GM13977 (cell line): ENCODE data around the gene CTRB2.
"Not testable (repeated sequence)": the region's sequence is repeated elsewhere in the genome, so short reads cannot be mapped to it uniquely, and the experiment has no call there.

ENCODE experiments used
- DNase-seq: peaks from one replicate; pipeline ENCODE4 v3.0.0; 2012; ENCODE audit warnings: low spot score
- CTCF ChIP-seq: IDR thresholded peaks from 2 replicates; pipeline ENCODE4 v1.5.1; 2012; ENCODE audit warnings: mild to moderate bottlenecking, control low read depth; ENCODE audit not compliant: insufficient read depth; ENCODE audit errors: extremely low read depth, missing control alignments
- in situ Hi-C: fragments of 300-500 bp; cut with MboI; formaldehyde crosslinking; loops from one replicate; pipeline ENCODE4 v1.12.0; 2022; ENCODE audit warnings: low sequenced_read_pairs, low pct_unique_long_range_greater_than_20kb, mixed read lengths, inconsistent platforms; ENCODE audit not compliant: unreplicated experiment

Gene CTRB2

GRCh38 chr16:75226550-75227360 is 19.8 kb upstream of the CTRB2 start:
- no peak for DNase-seq
- no peak for TF ChIP-seq CTCF
- in situ Hi-C loops = no loop called here

- TF ChIP-seq CTCF = no peak
- in situ Hi-C loops = no loop called here
- no peak for DNase-seq
Observed at GRCh38 chr16:75225678-75226515, 18.9 kb upstream of the CTRB2 start.

- no peak for TF ChIP-seq CTCF
- no peak for DNase-seq
- in situ Hi-C loops = no loop called here
Observed at GRCh38 chr16:75225092-75225491, 18.1 kb upstream of the CTRB2 start.

- DNase-seq = no peak
- in situ Hi-C loops = loop anchor here (25.0 kb wide), 1 partner anchor 538 kb away; no protein-coding TSS in a partner anchor
- TF ChIP-seq CTCF = no peak
Observed at GRCh38 chr16:75224306-75225082, 17.5 kb upstream of the CTRB2 start.

- in situ Hi-C loops = loop anchor here (25.0 kb wide), 1 partner anchor 539 kb away; no protein-coding TSS in a partner anchor
- DNase-seq = not testable (repeated sequence)
Observed at GRCh38 chr16:75223129-75223528, 16.2 kb upstream of the CTRB2 start.

- TF ChIP-seq CTCF = no peak
- no peak for DNase-seq
- in situ Hi-C loops = loop anchor here (25.0 kb wide), 1 partner anchor 540 kb away; no protein-coding TSS in a partner anchor
Observed at GRCh38 chr16:75222271-75222783, 15.4 kb upstream of the CTRB2 start.
